AG10803 (cell line): ENCODE data around the gene CLASP1.

Experiments used
- DNase-seq: peaks from one replicate; pipeline ENCODE4 v3.0.0; 2010; ENCODE audit warnings: low read depth
- H3K4me3 ChIP-seq: 2 replicates; pipeline ENCODE4 v1.5.1; 2011; ENCODE audit warnings: mild to moderate bottlenecking, low read length, control low read depth
- CTCF ChIP-seq: conservative IDR thresholded peaks from 2 replicates; pipeline ENCODE4 v1.5.1; 2011; ENCODE audit warnings: mild to moderate bottlenecking, low read length, control low read depth, inconsistent platforms

CLASP1 gene

GRCh38 chr2:121431214-121431613, 218.0 kb downstream of the CLASP1 start:
- TF ChIP-seq CTCF, result no peak
- DNase-seq, result no peak
- H3K4me3 ChIP-seq, result no peak overlapping the region

- no peak for TF ChIP-seq CTCF
- H3K4me3 ChIP-seq, result no peak overlapping the region
- DNase-seq, result no peak
Observed at GRCh38 chr2:121429927-121430520, 219.2 kb downstream of the CLASP1 start.

GRCh38 chr2:121429119-121429903, 220.0 kb downstream of the CLASP1 start:
- H3K4me3 ChIP-seq, result no peak overlapping the region
- TF ChIP-seq CTCF, result no peak
- peak; percentile 16 for DNase-seq

GRCh38 chr2:121427187-121427689, 222.0 kb downstream of the CLASP1 start:
- no peak for DNase-seq
- no peak overlapping the region for H3K4me3 ChIP-seq
- no peak for TF ChIP-seq CTCF

GRCh38 chr2:121420486-121420885, 228.8 kb downstream of the CLASP1 start:
- H3K4me3 ChIP-seq, result no peak overlapping the region
- DNase-seq, result no peak
- no peak for TF ChIP-seq CTCF

GRCh38 chr2:121419081-121419699, 230.1 kb downstream of the CLASP1 start:
- DNase-seq, result no peak
- no peak for TF ChIP-seq CTCF

More at GRCh38 chr2:121419081-121419699, 230.1 kb downstream of the CLASP1 start:
- H3K4me3 ChIP-seq, result no peak overlapping the region
